ENCODE measurements around the gene OR9Q1.
"Not testable (repeated sequence)": the region's sequence is repeated elsewhere in the genome, so short reads cannot be mapped to it uniquely, and the experiment has no call there.

The OR9Q1 gene

GRCh38 chr11:58134151-58134550, 110.5 kb downstream of the OR9Q1 start:
- no peak for DNase-seq (ENCODE audit: low read depth in 2 of 2)

DNA sequence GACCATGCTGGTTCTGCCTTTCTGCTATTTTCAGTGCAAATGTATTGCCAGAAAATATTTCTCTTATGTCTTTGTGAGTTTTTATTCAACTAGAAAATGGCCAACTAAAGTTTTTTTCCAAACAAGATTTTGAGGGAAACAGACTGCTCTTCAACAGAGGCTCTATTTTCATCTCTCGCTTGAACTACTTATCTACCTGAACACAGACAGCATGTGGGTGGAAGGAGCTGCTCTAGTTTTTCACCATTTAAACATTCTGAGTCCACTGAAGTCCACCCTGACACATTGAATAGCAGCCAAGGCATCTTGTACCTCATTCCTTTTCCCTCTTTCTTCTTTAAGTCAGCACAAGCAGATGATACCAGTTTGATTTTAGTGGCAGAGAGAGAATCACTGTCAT, 111.5 kb downstream of the OR9Q1 start:
- no peak for DNase-seq (ENCODE audit: low read depth in 2 of 2)

DNA sequence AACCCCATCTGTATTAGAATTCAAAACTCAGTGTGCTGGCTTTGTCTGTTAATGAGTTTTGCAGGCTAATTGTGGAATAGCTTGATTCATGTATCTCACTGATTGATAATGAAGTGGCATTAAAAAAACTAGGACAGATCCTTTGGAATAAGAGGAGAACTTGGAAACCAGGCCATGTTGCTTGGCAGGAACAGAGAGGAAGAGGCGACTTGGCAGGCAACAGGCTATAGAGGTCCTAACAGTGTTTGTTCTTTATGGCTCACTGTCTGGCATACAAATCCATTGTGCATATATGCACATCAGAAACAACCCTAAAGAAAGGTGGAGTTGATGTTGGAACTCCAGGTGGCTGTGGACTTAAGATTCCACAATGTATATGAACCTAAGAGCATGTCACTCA, 119.1 kb downstream of the OR9Q1 start:
- no peak for DNase-seq (ENCODE audit: low read depth in 2 of 2)

GRCh38 chr11:58152781-58153180, 129.1 kb downstream of the OR9Q1 start:
- DNase-seq (ENCODE audit: low read depth in 2 of 2), result no peak

DNA sequence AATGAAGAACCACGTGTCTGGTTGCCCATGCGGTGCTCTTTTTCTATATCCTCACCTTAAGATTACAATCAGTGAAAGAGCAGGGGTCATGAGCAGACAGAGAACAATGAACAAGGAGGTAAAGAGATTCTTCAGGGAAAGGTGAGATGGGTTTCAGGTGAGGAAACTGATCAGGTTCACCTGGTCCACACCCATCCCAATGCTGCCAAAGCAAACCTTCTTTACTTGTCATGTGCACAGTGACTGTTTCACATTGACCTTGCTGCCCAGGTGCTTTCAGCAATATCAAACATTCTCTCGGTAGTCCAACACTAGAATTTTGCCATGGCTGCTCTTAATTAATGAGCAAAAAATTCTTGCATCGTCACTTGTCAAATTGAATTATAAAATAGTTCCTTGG, 140.7 kb downstream of the OR9Q1 start:
- DNase-seq (ENCODE audit: low read depth in 2 of 2), result no peak

DNA sequence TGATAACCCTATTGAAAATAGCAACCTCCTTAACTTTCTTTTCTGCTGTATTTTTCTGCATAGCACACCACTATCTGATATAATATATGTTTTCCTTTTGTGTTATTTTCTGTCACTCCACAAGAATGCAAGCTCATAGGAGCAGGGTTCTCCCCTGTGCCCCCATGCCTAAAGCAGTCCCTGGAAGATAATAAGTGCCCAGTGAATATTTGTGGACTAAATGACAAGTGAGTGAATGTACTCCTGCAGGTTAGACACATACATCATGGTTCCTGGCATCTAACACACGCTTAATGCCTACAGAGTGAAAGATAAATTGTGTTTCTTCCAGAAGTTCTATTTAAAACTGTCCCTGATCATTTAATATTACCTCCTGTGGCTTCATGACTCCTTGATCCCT, 141.3 kb downstream of the OR9Q1 start:
- no peak for DNase-seq (ENCODE audit: low read depth in 2 of 2)

GRCh38 chr11:58165504-58166106, 141.9 kb downstream of the OR9Q1 start:
- no peak for DNase-seq (ENCODE audit: low read depth in 2 of 2)

GRCh38 chr11:58177409-58178054, 153.9 kb downstream of the OR9Q1 start:
- DNase-seq (ENCODE audit: low read depth in 2 of 2), result no peak

GRCh38 chr11:58178444-58178843, 154.8 kb downstream of the OR9Q1 start:
- DNase-seq (ENCODE audit: low read depth in 2 of 2), result no peak

GRCh38 chr11:58179648-58180047, 156.0 kb downstream of the OR9Q1 start:
- DNase-seq (ENCODE audit: low read depth in 2 of 2), result no peak

DNA sequence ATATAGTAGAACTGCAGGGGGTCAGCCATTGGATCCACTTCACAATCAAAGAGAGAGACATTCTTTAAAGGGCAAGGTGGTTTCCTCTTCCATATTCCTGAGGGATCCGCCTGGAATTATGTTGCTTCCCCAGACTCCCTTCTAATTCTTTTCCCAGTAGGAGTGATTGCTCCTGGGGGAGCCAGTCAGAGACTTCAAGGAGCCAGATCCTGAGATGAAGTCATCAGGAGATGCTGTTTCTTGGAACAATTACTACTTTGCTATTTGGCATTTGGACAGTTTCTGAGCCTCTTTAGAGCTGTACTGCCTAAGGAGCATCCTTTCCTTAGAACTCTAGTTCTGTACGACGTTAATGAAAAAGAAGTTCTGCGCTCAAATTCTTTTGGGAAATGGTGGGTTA, 163.3 kb downstream of the OR9Q1 start:
- DNase-seq (ENCODE audit: low read depth in 2 of 2), result no peak

- DNase-seq (ENCODE audit: low read depth in 2 of 2), result no peak
Observed at GRCh38 chr11:58188770-58189169, 165.1 kb downstream of the OR9Q1 start, which contains the start of gene OR9Q2. Gene OR9Q2, plus strand, starts transcription at chr11:58189070. Its CDS starts 1,421 bp downstream, at chr11:58190491.

- no peak for DNase-seq (ENCODE audit: low read depth in 2 of 2)
Observed at GRCh38 chr11:58192229-58192628, 168.5 kb downstream of the OR9Q1 start.

DNA sequence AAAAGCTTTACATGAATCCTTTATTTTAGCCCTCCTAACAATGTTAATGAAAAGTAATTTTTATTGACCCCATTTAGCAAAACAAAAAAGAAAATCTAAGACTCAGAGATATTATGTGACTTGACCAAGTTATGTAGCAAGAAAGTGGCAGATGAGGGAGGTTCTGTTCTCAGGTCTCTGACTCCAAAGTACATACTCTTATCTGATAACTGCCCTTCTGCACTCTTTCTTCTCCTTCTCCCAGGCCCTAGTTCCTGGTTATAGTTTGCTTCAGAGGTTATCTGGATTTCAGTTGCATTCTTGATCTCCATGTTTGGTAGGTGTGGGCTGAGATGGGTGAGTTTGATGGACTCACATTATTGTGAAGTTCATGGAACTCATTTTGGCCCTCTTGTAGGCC, 169.7 kb downstream of the OR9Q1 start:
- no peak for DNase-seq (ENCODE audit: low read depth in 2 of 2)

DNA sequence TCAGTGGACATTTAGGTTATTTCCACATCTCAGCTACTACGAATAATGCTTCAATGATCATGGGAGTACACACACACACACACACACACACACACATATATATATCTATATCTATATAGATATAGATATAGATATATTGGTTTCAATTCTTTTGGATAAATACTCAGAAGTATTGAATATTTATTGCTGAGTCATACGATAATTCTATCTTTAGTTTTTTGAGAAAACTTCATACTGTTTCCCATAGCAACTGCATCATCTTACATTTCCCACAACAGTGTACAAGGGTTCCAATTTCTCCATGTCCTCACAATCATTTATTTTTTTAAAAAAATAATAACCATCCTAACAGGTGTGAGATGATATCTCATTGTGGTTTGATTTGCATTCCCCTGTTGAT, 172.3 kb downstream of the OR9Q1 start:
- DNase-seq (ENCODE audit: low read depth in 2 of 2), result no peak

GRCh38 chr11:58199271-58199670, 175.6 kb downstream of the OR9Q1 start:
- no peak for DNase-seq (ENCODE audit: low read depth in 2 of 2)

DNA sequence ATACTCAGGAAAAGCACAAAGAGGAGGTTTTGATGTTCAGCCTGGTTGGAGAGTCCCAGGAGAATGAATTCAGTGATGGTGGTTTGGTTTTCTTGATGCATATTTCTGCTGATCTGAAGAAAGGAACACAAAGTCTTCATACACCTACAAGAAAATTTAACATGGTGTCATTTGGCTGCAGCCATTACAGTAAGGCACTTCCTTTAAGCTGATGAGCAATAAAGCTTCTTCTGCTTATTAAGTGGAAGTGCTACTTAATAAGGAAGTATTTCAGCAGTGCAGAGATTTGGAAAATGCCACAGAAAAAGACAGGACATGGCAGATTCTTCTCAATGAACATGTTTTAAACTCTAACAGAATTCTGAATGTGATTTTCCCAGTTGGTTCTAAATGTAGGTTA, 180.4 kb downstream of the OR9Q1 start, which contains the start of gene OR1S2:
Gene OR1S2, minus strand, starts transcription at position 101 of the 400 bp plus-strand sequence. Its CDS starts 0 bp downstream, at position 101.
- DNase-seq (ENCODE audit: low read depth in 2 of 2), result no peak

DNA sequence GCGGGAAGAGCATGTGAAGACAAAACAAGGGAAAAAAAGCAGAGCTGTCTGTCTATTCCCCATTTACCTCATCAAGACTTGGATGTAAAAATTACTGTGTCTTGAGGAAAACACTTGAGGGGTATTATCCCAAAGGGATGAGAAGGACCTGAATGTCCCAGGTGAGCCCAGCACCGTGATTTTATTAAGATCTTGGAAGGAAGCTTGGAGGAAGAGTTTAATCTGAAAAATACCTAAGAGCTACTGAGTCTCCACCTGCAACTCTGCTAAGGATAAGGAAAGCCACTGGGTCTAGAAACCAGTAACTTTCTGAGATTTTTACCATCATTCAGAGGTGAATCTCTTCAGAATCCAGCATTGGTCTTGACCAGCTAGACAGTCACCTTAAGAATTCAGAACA, 188.7 kb downstream of the OR9Q1 start, which contains the start of gene OR1S1:
Gene OR1S1, plus strand, starts transcription at position 301 of the 400 bp plus-strand sequence.
- not testable (repeated sequence) for DNase-seq (ENCODE audit: low read depth in 2 of 2)

DNA sequence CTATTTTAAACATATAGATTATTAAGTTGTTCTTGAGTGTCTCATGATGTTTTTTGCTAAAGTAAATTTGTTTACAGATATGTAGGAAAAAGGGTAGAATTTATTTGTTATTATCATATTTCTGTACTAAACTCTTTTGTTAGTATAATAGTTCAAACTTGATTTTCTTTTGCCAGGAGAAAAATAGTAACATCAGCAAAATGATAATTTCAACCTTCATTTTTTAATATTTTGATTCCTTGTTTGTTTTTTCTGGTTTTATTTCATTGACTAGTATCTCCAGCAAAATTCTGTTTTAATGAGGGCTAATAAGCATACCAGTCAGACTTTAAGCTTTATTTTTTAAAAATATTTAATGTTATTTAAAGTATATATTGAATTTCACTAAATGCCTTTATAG, 192.8 kb downstream of the OR9Q1 start:
- DNase-seq (ENCODE audit: low read depth in 2 of 2), result no peak

GRCh38 chr11:58222721-58223120, 199.0 kb downstream of the OR9Q1 start:
- no peak for DNase-seq (ENCODE audit: low read depth in 2 of 2)

DNA sequence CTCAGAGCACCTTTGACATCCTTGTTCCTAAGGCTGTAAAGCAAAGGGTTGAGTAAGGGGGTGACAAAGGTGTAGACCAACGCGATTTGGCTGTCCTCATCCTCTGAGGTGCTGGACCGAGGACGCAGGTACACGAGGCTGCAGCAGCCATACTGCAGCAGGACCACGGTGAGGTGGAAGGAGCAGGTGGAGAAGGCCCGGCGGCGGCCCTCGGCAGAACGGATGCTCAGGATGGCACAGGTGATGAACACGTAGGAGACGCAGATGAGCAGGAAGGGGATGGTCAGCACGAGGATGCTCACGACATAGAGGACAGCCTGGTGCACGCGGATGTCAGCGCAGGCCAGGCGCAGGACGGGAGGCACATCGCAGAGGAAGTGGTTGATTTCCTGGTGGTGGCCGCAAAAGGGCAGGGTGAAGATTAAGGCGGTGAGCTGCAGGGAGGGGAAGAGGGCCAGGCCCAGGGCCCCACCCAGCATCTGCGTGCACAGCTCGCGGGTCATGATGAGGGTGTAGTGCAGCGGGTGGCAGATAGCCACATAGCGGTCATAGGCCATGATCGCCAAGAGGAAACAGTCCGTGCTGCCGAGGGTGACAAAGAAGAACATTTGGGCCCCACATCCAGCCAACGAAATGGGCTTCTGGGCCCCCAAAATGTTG, 204.4 kb downstream of the OR9Q1 start:
- DNase-seq (ENCODE audit: low read depth in 2 of 2), result no peak

Measured in fibroblast of skin of left quadriceps (primary cell).